D721Med (cell line): Measurements from ENCODE around the gene SLC24A4.

Experiments used
- DNase-seq: peaks from one replicate; pipeline ENCODE4 v3.0.0; 2011; ENCODE audit warnings: low spot score; ENCODE audit not compliant: insufficient read length
- FAIRE-seq: peaks from 2 replicates; lab custom pipeline; 2011; peaks lifted over from hg19 to GRCh38; lab: Jason Lieb, UNC
- CTCF ChIP-seq: IDR thresholded peaks from 2 replicates; pipeline ENCODE4 v1.5.1; 2012; ENCODE audit warnings: mild to moderate bottlenecking, control low read depth; ENCODE audit not compliant: insufficient read depth; ENCODE audit errors: missing control alignments

The SLC24A4 gene

GRCh38 chr14:92490239-92490959 lies 167.4 kb downstream of the SLC24A4 start:
- DNase-seq = no peak
- no peak for FAIRE-seq
- TF ChIP-seq CTCF = no peak

- no peak for TF ChIP-seq CTCF
- DNase-seq (no peak), FAIRE-seq (no peak)
Measured at GRCh38 chr14:92491782-92492181, 168.8 kb downstream of the SLC24A4 start.

- DNase-seq (no peak), FAIRE-seq (no peak)
- no peak for TF ChIP-seq CTCF
Measured at GRCh38 chr14:92492258-92492657, 169.3 kb downstream of the SLC24A4 start.

GRCh38 chr14:92493024-92493423 lies 170.1 kb downstream of the SLC24A4 start:
- no peak for TF ChIP-seq CTCF
- FAIRE-seq (no peak), DNase-seq (no peak)

GRCh38 chr14:92493492-92493891 lies 170.5 kb downstream of the SLC24A4 start:
- FAIRE-seq (no peak), DNase-seq (no peak)
- TF ChIP-seq CTCF = no peak

- no peak for FAIRE-seq
- TF ChIP-seq CTCF = no peak
- DNase-seq = no peak
Measured at GRCh38 chr14:92494512-92494911, 171.5 kb downstream of the SLC24A4 start.

- DNase-seq (no peak), FAIRE-seq (no peak)
- no peak for TF ChIP-seq CTCF
Measured at GRCh38 chr14:92495027-92495426, 172.1 kb downstream of the SLC24A4 start.
